AG20443 (cell line): ENCODE data around the gene MRPL49.
"Not testable (repeated sequence)": the region's sequence is repeated elsewhere in the genome, so short reads cannot be mapped to it uniquely, and the experiment has no call there.

Experiments
- DNase-seq: peaks from one replicate; pipeline ENCODE4 v3.0.0; 2012; ENCODE audit warnings: low spot score, mixed read lengths

MRPL49 gene

GRCh38 chr11:65165410-65166317 is 43.5 kb downstream of the MRPL49 start:
- DNase-seq = peak; percentile 15

DNA sequence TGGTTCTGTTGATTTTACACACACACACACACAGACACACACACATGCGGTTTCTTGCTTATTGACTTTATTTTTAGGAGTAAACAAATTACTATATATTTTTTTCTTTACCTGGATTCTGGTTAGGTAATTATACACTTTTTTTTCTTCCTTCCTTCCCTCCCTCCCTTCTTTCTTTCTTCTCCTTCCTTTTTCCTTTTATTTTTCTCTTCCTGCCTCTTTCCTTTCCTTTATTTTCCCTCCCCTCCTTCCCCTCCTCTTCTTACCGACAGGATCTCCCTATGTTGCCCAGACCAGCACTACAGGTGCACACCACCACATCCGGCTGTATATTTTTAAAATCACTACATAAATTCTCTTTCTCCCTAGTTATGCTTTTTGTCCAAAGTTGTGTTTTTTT is 44.8 kb downstream of the MRPL49 start:
- DNase-seq = no peak

DNA sequence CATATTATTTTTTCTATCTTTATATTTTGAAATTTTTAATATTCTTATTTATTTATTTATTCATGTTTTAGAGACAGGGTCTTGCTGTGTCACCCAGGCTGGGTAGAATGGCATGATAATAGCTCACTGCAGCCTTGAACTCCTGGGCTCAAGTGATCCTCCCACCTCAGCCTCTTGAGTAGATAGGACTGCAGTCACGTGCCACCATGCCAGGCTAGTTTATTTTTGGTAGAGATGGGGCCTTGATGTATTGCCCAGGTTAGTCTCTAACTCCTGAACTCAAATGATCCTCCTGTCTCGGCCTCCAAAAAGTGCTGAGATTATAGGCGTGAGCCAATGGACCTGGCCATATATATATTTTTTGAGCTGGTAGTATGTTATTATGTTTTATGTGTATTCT is 45.5 kb downstream of the MRPL49 start:
- DNase-seq = no peak

DNA sequence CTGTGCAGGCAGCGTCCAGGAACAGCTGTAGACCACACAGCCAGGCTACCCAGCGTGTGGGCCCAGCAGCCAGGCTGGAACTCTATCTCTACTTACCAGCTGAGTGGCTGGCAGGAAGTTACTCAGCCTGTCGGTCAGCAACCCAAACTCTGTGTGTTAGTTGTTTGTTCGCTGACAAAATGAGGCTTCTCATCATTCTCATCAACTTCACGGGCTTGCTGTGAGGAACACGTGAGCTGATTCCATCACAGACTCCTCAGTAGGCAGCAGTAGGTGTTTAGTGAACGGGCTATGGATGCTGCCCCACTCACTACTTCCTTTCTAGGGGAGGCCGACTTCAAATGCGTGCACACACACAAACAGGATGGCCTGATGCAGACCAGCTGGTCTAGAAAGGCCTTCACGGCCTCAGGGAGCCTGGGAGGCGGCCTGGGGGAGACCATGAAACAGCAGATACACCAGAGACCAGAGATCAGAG is 47.1 kb downstream of the MRPL49 start:
- DNase-seq = no peak

GRCh38 chr11:65170058-65170534 is 48.0 kb downstream of the MRPL49 start, which contains the start of gene SPDYC:
SPDYC (plus strand) TSS chr11:65170233; CDS start chr11:65171358, 1,125 bp downstream.
- peak; percentile 7 for DNase-seq

GRCh38 chr11:65172600-65172999 is 50.5 kb downstream of the MRPL49 start:
- DNase-seq = no peak

DNA sequence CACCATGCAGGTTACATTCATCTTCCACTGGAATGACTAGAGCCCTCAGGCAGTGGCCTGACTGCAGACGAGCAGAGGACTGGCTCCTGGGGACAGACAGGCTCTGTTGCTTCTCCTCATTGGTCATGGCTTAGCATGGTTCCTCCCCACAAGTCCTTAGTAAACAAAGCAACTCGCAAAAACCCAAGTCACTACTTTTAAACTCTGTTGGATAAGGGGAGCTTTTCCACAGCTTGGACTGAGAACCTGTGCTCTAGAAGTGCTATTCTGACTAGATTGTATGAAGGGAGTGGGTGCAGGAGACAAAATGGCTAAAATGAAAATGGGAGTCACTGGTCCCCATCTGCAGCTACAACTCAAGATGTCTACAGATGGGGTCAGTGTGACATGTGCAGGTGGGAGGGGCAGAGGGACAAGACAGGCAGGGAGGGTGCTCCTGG is 52.5 kb downstream of the MRPL49 start:
- not testable (repeated sequence) for DNase-seq
